ENCODE measurements around the gene CEP85L. TPM values are rescaled to one million over a fixed set of nuclear protein-coding genes. Genes with fewer than 3 reads are reported as not detected.

The CEP85L gene
- total and polyA plus RNA-seq, 2 of the 13 experiments (the other 11 are each of a cell fraction or from before 2014, with no cell fraction given), result 0.44 to 1.7 TPM

GRCh38 chr6:118511930-118512715 is 139.3 kb downstream of the CEP85L start:
- no peak for ATAC-seq
- intact Hi-C loops (cut with micrococcal nuclease; ENCODE audit: unreplicated experiment) (no loop called here), in situ Hi-C loops (cut with HindIII; ENCODE audit: extremely low pct_ligation_motif_present, low pct_unique_long_range_greater_than_20kb) (no loop called here)
- POLR2A ChIA-PET, result no interaction called here
- H3K4me2 ChIP-seq (ENCODE audit: low read depth, low read length), result no peak overlapping the region
- DNase-seq (ENCODE audit: low spot score), result no peak
- no peak overlapping the region for H3K9ac ChIP-seq (ENCODE audit: insufficient read depth, low read depth, low read length)
- CTCF ChIA-PET (ENCODE audit: low intra/inter-chr PET ratio, low total read pairs), result interaction anchor here (0.6 kb wide), 1 partner anchor 237 kb away, joined by 3 read pairs; no protein-coding TSS in a partner anchor
- H3K27ac ChIP-seq (ENCODE audit: extremely low read length, insufficient read depth, low read length), result no peak overlapping the region
- FAIRE-seq, result no peak
- no peaks in the 10 kb centered on the region for H3K27me3 ChIP-seq (ENCODE audit: control insufficient read depth in 1 of 2, insufficient read depth in 2 of 2, low read length in 2 of 2)
- H3K79me2 ChIP-seq (ENCODE audit: insufficient read depth, low read length), result no peaks in the 10 kb centered on the region
- no peaks in the 10 kb centered on the region for H3K9me3 ChIP-seq (ENCODE audit: low read length)
- no peak overlapping the region for H3K4me3 ChIP-seq (replicated peaks in 1 of 3; ENCODE audit: insufficient read depth in 1 of 3, low read depth in 2 of 3, low read length in 3 of 3)
- no peak overlapping the region for H2AFZ ChIP-seq (ENCODE audit: low read length)
- no peaks in the 10 kb centered on the region for H3K36me3 ChIP-seq (replicated peaks in 1 of 2; ENCODE audit: control insufficient read depth in 1 of 2, insufficient read depth in 2 of 2, low read length in 2 of 2)
- no peaks in the 10 kb centered on the region for H4K20me1 ChIP-seq (ENCODE audit: insufficient read depth, low read length)
- no peaks in the 10 kb centered on the region for H3K4me1 ChIP-seq (ENCODE audit: insufficient read depth, low read length)
- no TSS peak for BruUV-seq (replicated peaks)
- TF ChIP-seq MEIS1 (CRISPR knock-in tag; IDR thresholded peaks at IDR 0.05; ENCODE audit: borderline replicate concordance), result no peak
- no peak for TF ChIP-seq KLF6 (CRISPR knock-in tag; IDR thresholded peaks at IDR 0.05)
- TF ChIP-seq, protein P1, sequence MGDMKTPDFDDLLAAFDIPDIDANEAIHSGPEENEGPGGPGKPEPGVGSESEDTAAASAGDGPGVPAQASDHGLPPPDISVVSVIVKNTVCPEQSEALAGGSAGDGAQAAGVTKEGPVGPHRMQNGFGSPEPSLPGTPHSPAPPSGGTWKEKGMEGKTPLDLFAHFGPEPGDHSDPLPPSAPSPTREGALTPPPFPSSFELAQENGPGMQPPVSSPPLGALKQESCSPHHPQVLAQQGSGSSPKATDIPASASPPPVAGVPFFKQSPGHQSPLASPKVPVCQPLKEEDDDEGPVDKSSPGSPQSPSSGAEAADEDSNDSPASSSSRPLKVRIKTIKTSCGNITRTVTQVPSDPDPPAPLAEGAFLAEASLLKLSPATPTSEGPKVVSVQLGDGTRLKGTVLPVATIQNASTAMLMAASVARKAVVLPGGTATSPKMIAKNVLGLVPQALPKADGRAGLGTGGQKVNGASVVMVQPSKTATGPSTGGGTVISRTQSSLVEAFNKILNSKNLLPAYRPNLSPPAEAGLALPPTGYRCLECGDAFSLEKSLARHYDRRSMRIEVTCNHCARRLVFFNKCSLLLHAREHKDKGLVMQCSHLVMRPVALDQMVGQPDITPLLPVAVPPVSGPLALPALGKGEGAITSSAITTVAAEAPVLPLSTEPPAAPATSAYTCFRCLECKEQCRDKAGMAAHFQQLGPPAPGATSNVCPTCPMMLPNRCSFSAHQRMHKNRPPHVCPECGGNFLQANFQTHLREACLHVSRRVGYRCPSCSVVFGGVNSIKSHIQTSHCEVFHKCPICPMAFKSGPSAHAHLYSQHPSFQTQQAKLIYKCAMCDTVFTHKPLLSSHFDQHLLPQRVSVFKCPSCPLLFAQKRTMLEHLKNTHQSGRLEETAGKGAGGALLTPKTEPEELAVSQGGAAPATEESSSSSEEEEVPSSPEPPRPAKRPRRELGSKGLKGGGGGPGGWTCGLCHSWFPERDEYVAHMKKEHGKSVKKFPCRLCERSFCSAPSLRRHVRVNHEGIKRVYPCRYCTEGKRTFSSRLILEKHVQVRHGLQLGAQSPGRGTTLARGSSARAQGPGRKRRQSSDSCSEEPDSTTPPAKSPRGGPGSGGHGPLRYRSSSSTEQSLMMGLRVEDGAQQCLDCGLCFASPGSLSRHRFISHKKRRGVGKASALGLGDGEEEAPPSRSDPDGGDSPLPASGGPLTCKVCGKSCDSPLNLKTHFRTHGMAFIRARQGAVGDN (CRISPR knock-in tag; IDR thresholded peaks at IDR 0.05), result no peak
- TF ChIP-seq PCBP2 (optimal IDR thresholded peaks at IDR 0.05; ENCODE audit: low read depth, low read length, poor library complexity, severe bottlenecking), result no peak
- no peak for TF ChIP-seq ZNF841 (CRISPR knock-in tag; IDR thresholded peaks at IDR 0.05; ENCODE audit: borderline replicate concordance)
- no peak for TF ChIP-seq ZBTB20 (CRISPR knock-in tag; IDR thresholded peaks at IDR 0.05; ENCODE audit: borderline replicate concordance, low read depth)
- no peak for TF ChIP-seq ZNF230 (CRISPR knock-in tag; IDR thresholded peaks at IDR 0.05)
- TF ChIP-seq PAWR (CRISPR knock-in tag; IDR thresholded peaks at IDR 0.05; ENCODE audit: borderline replicate concordance), result no peak
- TF ChIP-seq ATF6 (CRISPR knock-in tag; conservative IDR thresholded peaks at IDR 0.05), result no peak
- TF ChIP-seq RBM22 (optimal IDR thresholded peaks at IDR 0.05; ENCODE audit: low read length), result no peak
- no peak for TF ChIP-seq ZBTB21 (CRISPR knock-in tag; IDR thresholded peaks at IDR 0.05)
- TF ChIP-seq, protein P2, sequence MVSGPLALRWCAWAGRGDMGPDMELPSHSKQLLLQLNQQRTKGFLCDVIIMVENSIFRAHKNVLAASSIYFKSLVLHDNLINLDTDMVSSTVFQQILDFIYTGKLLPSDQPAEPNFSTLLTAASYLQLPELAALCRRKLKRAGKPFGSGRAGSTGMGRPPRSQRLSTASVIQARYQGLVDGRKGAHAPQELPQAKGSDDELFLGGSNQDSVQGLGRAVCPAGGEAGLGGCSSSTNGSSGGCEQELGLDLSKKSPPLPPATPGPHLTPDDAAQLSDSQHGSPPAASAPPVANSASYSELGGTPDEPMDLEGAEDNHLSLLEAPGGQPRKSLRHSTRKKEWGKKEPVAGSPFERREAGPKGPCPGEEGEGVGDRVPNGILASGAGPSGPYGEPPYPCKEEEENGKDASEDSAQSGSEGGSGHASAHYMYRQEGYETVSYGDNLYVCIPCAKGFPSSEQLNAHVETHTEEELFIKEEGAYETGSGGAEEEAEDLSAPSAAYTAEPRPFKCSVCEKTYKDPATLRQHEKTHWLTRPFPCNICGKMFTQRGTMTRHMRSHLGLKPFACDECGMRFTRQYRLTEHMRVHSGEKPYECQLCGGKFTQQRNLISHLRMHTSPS (CRISPR knock-in tag; IDR thresholded peaks at IDR 0.05; ENCODE audit: low read depth), result no peak
- TF ChIP-seq, protein P3, sequence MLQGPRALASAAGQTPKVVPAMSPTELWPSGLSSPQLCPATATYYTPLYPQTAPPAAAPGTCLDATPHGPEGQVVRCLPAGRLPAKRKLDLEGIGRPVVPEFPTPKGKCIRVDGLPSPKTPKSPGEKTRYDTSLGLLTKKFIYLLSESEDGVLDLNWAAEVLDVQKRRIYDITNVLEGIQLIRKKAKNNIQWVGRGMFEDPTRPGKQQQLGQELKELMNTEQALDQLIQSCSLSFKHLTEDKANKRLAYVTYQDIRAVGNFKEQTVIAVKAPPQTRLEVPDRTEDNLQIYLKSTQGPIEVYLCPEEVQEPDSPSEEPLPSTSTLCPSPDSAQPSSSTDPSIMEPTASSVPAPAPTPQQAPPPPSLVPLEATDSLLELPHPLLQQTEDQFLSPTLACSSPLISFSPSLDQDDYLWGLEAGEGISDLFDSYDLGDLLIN (CRISPR knock-in tag; IDR thresholded peaks at IDR 0.05; ENCODE audit: borderline replicate concordance), result no peak
- WGBS (ENCODE audit: low lambda C conversion rate), result 45% methylated on average over 4 of the region's 4 CpGs

Data from HepG2 (cell line).